HUES64 (cell line): ENCODE data around the gene TRPC3.

Experiments used
- H3K27ac ChIP-seq: 2 replicates; pipeline ENCODE4 v1.7.0; 2013; ENCODE audit warnings: low read depth, low read length, inconsistent platforms
- H3K27me3 ChIP-seq: 2 replicates; pipeline ENCODE4 v1.6.1; 2013; ENCODE audit warnings: mild to moderate bottlenecking, low read length; ENCODE audit not compliant: insufficient read depth
- H3K36me3 ChIP-seq: 2 replicates; pipeline ENCODE4 v1.6.1; 2013; ENCODE audit warnings: mild to moderate bottlenecking, low read length; ENCODE audit not compliant: insufficient read depth
- H3K4me1 ChIP-seq: 2 replicates; pipeline ENCODE4 v1.6.1; 2013; ENCODE audit warnings: mild to moderate bottlenecking, low read length, moderate library complexity; ENCODE audit not compliant: insufficient read depth
- H3K4me3 ChIP-seq: 2 replicates; pipeline ENCODE4 v1.5.1; 2013; ENCODE audit warnings: mild to moderate bottlenecking, low read length, moderate library complexity
- H3K9ac ChIP-seq: 2 replicates; pipeline ENCODE4 v1.6.1; 2013; ENCODE audit warnings: mild to moderate bottlenecking, low read depth, low read length
- H3K9me3 ChIP-seq: 2 replicates; pipeline ENCODE4 v1.6.1; 2013; ENCODE audit warnings: low read depth, low read length; ENCODE audit not compliant: insufficient read depth
- WGBS: fragments of 150-250, 120-280 bp; methylation state at CpG from one replicate; pipeline ENCODE4 v1.1.7; 2013; ENCODE audit warnings: missing lambda C conversion rate; 5-methylcytosine and 5-hydroxymethylcytosine counted together

Gene TRPC3

GRCh38 chr4:121913667-121914066 is 38.2 kb downstream of the TRPC3 start:
- no peaks in the 10 kb centered on the region for H3K36me3 ChIP-seq
- H3K27ac ChIP-seq = no peak overlapping the region
- 100% methylated on average over 2 of the region's 2 CpGs for WGBS
- H3K4me3 ChIP-seq = no peak overlapping the region
- H3K9ac ChIP-seq = no peak overlapping the region
- no peaks in the 10 kb centered on the region for H3K9me3 ChIP-seq
- no peaks in the 10 kb centered on the region for H3K4me1 ChIP-seq
- H3K27me3 ChIP-seq = no peaks in the 10 kb centered on the region

GRCh38 chr4:121908346-121908745 is 43.5 kb downstream of the TRPC3 start:
- Histone ChIP-seq H3K4me1 (no peaks in the 10 kb centered on the region), H3K27me3 (no peaks in the 10 kb centered on the region), H3K36me3 (no peaks in the 10 kb centered on the region), H3K4me3 (no peak overlapping the region), H3K9me3 (no peaks in the 10 kb centered on the region), H3K9ac (no peak overlapping the region), H3K27ac (no peak overlapping the region)
- 91% methylated on average over 1 of the region's 1 CpG for WGBS

DNA sequence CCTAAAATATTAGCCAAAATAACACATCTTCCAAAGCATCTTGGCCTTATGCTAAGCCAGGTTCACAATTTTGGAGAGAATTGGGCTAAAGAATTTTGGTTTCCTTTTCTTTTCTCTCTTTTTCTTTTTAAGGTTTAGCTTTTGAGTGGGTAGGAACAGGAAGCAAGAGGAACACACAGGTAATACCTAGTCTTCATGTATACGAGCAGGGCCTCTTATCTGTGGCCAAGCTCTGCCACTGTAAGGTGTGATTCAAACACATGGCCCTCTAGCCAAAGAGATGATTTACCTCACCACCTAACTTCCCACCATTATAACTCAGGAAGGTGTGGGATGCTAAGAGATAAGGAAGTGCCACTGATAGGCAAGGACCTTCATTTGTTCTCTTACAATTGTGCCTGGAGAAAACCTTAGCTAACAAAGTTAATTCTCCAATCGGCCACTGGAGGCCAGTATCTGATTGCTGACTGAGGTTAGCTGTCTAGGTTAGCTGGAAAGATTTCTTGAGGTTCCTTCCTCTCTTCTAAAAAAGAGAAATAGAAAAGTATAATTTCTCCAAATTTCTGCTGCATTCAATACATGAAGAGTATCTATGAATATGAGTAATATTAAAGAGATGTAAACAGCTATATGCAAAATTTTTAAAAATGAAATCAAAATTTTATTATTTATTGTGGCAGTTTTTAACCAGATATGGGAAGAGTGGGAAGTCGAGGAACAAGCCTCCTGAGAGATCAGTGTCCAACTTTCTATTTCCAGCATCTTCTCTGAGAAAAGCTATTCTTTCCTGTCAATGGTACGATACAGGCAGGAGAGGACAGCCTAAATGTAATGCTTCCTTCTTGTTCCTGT is 51.5 kb downstream of the TRPC3 start:
- H3K36me3 ChIP-seq = no peaks in the 10 kb centered on the region
- no peaks in the 10 kb centered on the region for H3K27me3 ChIP-seq
- 67% methylated on average over 4 of the region's 4 CpGs for WGBS
- H3K9me3 ChIP-seq = no peaks in the 10 kb centered on the region
- H3K4me3 ChIP-seq = no peak overlapping the region
- H3K9ac ChIP-seq = no peak overlapping the region
- no peaks in the 10 kb centered on the region for H3K4me1 ChIP-seq
- no peak overlapping the region for H3K27ac ChIP-seq

- no peaks in the 10 kb centered on the region for H3K9me3 ChIP-seq
- no peak overlapping the region for H3K4me3 ChIP-seq
- no peak overlapping the region for H3K27ac ChIP-seq
- 46% methylated on average over 6 of the region's 6 CpGs for WGBS
- no peaks in the 10 kb centered on the region for H3K27me3 ChIP-seq
- H3K4me1 ChIP-seq = no peaks in the 10 kb centered on the region
- no peak overlapping the region for H3K9ac ChIP-seq
- no peaks in the 10 kb centered on the region for H3K36me3 ChIP-seq
Observed at GRCh38 chr4:121898150-121898549, 53.7 kb downstream of the TRPC3 start.

DNA sequence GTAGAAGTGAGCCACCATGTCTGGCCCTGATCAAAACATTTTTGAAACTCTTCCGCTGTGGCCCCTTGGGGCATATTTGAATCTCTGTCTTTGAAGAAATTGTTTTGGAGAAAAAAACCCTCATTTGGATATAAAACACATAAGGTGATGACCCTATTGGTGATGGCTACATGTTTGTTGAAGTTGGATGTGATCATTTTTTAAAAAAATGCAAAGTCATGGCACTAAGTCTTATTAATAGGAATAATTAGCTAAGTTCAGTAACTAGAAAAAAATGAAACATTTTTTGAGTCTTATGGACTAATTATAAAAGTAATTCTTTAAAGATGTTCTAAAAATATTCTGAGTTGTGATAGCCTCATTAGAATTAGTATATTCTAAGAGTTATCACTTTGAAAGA is 63.7 kb downstream of the TRPC3 start:
- Histone ChIP-seq H3K27ac (no peak overlapping the region), H3K4me1 (no peaks in the 10 kb centered on the region), H3K36me3 (no peaks in the 10 kb centered on the region), H3K9ac (no peak overlapping the region), H3K4me3 (no peak overlapping the region), H3K9me3 (no peaks in the 10 kb centered on the region), H3K27me3 (no peaks in the 10 kb centered on the region)
- 94% methylated on average over 1 of the region's 1 CpG for WGBS

- Histone ChIP-seq H3K4me1 (no peaks in the 10 kb centered on the region), H3K27me3 (no peaks in the 10 kb centered on the region), H3K9me3 (no peaks in the 10 kb centered on the region), H3K36me3 (no peaks in the 10 kb centered on the region), H3K27ac (no peak overlapping the region), H3K9ac (no peak overlapping the region), H3K4me3 (no peak overlapping the region)
- WGBS = 89% methylated on average over 2 of the region's 2 CpGs
Observed at GRCh38 chr4:121885115-121885514, 66.7 kb downstream of the TRPC3 start.

- Histone ChIP-seq H3K36me3 (no peaks in the 10 kb centered on the region), H3K4me1 (no peaks in the 10 kb centered on the region), H3K9me3 (no peaks in the 10 kb centered on the region), H3K27me3 (no peaks in the 10 kb centered on the region), H3K27ac (no peak overlapping the region), H3K4me3 (no peak overlapping the region), H3K9ac (no peak overlapping the region)
- WGBS = 83% methylated on average over 3 of the region's 3 CpGs
Observed at GRCh38 chr4:121881158-121881557, 70.7 kb downstream of the TRPC3 start.

DNA sequence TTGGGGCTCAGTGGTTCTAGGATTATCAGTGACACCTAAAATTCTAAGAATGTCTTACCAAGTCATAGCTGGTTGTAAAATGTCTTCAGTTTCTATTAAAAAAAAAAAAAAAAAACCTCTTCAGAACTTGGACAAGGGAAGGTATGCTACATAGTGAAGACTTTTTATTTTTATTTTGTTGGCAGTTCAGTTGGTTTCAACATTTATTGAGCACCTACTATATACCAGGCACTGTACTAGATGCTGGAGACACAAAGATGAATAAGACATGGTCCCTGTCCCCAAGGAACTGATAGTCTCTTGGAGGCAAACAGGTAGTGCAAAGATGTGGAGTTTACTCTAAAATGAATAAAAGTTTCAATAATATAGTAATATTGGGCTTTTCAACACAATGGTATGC is 72.7 kb downstream of the TRPC3 start:
- Histone ChIP-seq H3K27me3 (no peaks in the 10 kb centered on the region), H3K4me3 (no peak overlapping the region), H3K9me3 (no peaks in the 10 kb centered on the region), H3K36me3 (no peaks in the 10 kb centered on the region), H3K9ac (no peak overlapping the region), H3K4me1 (no peaks in the 10 kb centered on the region), H3K27ac (no peak overlapping the region)

GRCh38 chr4:121877041-121877773 is 74.7 kb downstream of the TRPC3 start:
- Histone ChIP-seq H3K27me3 (no peaks in the 10 kb centered on the region), H3K9me3 (no peaks in the 10 kb centered on the region), H3K36me3 (no peaks in the 10 kb centered on the region), H3K27ac (no peak overlapping the region), H3K4me3 (no peak overlapping the region), H3K9ac (no peak overlapping the region), H3K4me1 (no peaks in the 10 kb centered on the region)
- 80% methylated on average over 4 of the region's 4 CpGs for WGBS

DNA sequence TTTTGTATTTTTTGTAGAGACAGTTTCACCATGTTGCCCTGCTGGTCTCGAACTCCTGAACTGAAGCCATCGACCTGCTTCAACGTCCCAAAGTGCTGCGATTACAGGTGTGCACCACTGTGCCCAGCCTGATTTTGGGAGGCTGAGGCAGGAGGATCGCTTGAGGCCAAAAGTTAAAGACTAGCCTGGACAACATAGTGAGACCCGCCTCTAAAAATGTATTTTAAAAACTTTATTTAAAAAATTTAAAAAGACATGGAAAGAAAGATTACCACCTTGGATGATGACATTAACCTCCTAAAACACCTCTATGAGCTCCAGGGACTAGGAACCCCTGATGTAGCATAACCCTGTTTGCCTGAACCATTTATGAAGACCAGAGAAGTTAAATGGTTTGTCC is 75.8 kb downstream of the TRPC3 start:
- Histone ChIP-seq H3K27me3 (no peaks in the 10 kb centered on the region), H3K4me1 (no peaks in the 10 kb centered on the region), H3K4me3 (no peak overlapping the region), H3K9me3 (no peaks in the 10 kb centered on the region), H3K9ac (no peak overlapping the region), H3K27ac (no peak overlapping the region), H3K36me3 (no peaks in the 10 kb centered on the region)
- WGBS = 89% methylated on average over 6 of the region's 6 CpGs

- no peak overlapping the region for H3K27ac ChIP-seq
- WGBS = 100% methylated on average over 1 of the region's 2 CpGs
- H3K4me1 ChIP-seq = no peaks in the 10 kb centered on the region
- H3K4me3 ChIP-seq = no peak overlapping the region
- no peaks in the 10 kb centered on the region for H3K36me3 ChIP-seq
- H3K9ac ChIP-seq = no peak overlapping the region
- no peaks in the 10 kb centered on the region for H3K9me3 ChIP-seq
- no peaks in the 10 kb centered on the region for H3K27me3 ChIP-seq
Observed at GRCh38 chr4:121875652-121876051, 76.2 kb downstream of the TRPC3 start.
